Measurements from ENCODE around the gene PDIK1L.

- TF ChIP-seq, protein P1, sequence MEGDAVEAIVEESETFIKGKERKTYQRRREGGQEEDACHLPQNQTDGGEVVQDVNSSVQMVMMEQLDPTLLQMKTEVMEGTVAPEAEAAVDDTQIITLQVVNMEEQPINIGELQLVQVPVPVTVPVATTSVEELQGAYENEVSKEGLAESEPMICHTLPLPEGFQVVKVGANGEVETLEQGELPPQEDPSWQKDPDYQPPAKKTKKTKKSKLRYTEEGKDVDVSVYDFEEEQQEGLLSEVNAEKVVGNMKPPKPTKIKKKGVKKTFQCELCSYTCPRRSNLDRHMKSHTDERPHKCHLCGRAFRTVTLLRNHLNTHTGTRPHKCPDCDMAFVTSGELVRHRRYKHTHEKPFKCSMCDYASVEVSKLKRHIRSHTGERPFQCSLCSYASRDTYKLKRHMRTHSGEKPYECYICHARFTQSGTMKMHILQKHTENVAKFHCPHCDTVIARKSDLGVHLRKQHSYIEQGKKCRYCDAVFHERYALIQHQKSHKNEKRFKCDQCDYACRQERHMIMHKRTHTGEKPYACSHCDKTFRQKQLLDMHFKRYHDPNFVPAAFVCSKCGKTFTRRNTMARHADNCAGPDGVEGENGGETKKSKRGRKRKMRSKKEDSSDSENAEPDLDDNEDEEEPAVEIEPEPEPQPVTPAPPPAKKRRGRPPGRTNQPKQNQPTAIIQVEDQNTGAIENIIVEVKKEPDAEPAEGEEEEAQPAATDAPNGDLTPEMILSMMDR (IDR thresholded peaks at IDR 0.05): no peak
- no peak for TF ChIP-seq POLR2A (IDR thresholded peaks at IDR 0.05)
Observed at GRCh38 chr1:26130695-26131094, 19.1 kb downstream of the PDIK1L start.

Measured in breast epithelium (tissue), 3 donors.